ENCODE data around the gene CRYL1. TPM values are rescaled to one million over a fixed set of nuclear protein-coding genes. Genes with fewer than 3 reads are reported as not detected.

CRYL1 gene
- polyA plus RNA-seq, 1 of the 3 experiments (the other 2 are of a cell fraction) = 34.8 TPM

DNA sequence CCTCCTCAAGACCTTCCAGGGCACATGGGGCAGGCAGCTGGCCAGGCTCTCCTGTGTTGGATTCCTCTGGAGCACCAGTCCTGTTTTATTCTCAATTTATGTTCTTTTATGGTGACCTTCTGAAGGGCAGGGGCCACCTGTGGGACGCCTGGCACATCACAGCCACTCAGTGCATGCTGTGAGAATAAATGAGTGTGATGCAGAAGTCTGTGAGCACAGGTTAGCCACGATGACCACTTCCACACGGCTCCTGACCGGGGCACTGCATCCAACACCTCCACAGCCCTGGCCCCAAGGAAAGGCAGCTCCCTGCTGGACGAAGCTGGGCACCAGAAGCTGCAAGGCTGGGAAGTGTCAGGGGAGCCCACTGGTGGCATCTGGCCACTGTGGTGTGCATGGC lies 122.8 kb downstream of the CRYL1 start:
- CTCF ChIA-PET = no interaction called here
- 74% methylated on average over 5 of the region's 5 CpGs for WGBS (ENCODE audit: low lambda C conversion rate)
- POLR2A ChIA-PET = no interaction called here

DNA sequence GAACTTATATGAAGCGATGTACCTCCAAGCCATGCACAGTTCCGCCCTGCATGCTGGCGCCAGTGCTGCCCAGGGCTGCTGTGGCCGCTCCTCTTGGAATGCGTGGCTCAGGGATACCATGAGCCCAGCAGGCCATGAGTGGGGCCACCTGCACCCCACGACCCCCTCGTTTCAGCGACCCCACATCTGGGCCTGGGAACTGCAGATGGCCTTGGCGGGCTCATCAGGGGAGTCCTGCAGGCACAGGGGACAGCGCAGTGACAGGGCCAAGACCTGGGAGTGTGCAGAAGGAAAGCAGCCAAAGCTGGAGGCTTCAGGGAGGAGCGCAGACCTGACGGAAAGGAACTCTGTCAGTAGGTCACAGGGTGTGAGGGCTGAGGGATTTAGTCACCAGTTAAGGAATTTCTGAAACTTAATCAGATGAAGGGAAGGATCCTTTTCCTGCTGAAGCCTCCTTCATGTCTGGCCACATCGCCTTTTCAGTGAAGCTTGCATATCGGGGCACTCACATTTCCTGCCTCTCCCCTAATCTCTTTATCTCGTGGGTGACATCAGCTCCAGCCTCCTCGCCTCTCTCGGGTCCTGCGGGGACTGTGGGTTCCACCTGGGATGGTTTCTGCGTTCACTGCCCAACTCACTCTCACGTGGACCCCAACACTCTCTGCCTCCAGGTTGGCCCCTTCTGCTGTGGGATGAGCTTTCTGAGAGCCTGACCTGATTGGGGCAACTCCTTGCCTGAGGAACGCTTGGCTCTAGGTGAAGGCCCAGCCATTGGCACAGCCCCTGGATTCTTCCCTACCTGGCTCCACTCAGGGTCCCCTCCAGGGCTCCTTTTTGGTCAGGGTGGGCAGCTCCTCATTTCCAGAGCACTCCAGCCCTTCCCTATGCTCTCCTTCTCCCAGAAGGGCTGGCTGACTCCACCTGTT lies 123.5 kb downstream of the CRYL1 start:
- Histone ChIP-seq H3F3A (replicated peaks; ENCODE audit: insufficient read depth) (peaks cover 8% of the 10 kb centered on the region), H3K4me2 (peak overlapping the region; percentile 24; the same call in 1 of the 2 replicates), H3K9me3 (no peaks in the 10 kb centered on the region), H3K36me3 (replicated peaks in 1 of 2; ENCODE audit: control insufficient read depth in 1 of 2, insufficient read depth in 2 of 2, low read length in 1 of 2) (no peaks in the 10 kb centered on the region), H4K20me1 (ENCODE audit: insufficient read depth) (no peaks in the 10 kb centered on the region), H3K9me2 (no peaks in the 10 kb centered on the region), H3K4me1 (ENCODE audit: control insufficient read depth in 1 of 2, insufficient read depth in 2 of 2, low read depth in 1 of 2, low read length in 1 of 2) (peaks cover 0 to 9% of the 10 kb centered on the region in 2 experiments; a peak in 1 of 4 replicates), H3K79me2 (ENCODE audit: insufficient read depth) (no peaks in the 10 kb centered on the region), H3K27me3 (ENCODE audit: insufficient read depth) (no peaks in the 10 kb centered on the region), H3K4me3 (ENCODE audit: low read depth in 2 of 2, low read length in 1 of 2) (no peak overlapping the region), H2AFZ (ENCODE audit: low read depth) (no peak overlapping the region), H3K9ac (no peak overlapping the region), H3K27ac (ENCODE audit: low read depth in 2 of 2, low read length in 1 of 2) (no peak overlapping the region)
- TF ChIP-seq NRF1 (IDR thresholded peaks at IDR 0.05; ENCODE audit: low read depth, low read length) (no peak), PBX3 (IDR thresholded peaks at IDR 0.05) (peak; percentile 13; the same call in 1 of the 2 replicates)
- ChIA-PET CTCF (no interaction called here), POLR2A (no interaction called here)
- WGBS (ENCODE audit: low lambda C conversion rate) = 54% methylated on average over 21 of the region's 21 CpGs
- no peak for DNase-seq

More for the DNA sequence above, 122.8 kb downstream of the CRYL1 start:
- no peaks in the 10 kb centered on the region for H3K9me3 ChIP-seq
- no peak for TF ChIP-seq ZBTB33 (IDR thresholded peaks at IDR 0.05; ENCODE audit: borderline replicate concordance, low read depth)
- TF ChIP-seq MXI1 (IDR thresholded peaks at IDR 0.05; ENCODE audit: low read depth, low read length) = no peak
- TF ChIP-seq TAF1 (IDR thresholded peaks at IDR 0.05; ENCODE audit: borderline replicate concordance, low read depth, low read length) = no peak
- TF ChIP-seq, protein P1, sequence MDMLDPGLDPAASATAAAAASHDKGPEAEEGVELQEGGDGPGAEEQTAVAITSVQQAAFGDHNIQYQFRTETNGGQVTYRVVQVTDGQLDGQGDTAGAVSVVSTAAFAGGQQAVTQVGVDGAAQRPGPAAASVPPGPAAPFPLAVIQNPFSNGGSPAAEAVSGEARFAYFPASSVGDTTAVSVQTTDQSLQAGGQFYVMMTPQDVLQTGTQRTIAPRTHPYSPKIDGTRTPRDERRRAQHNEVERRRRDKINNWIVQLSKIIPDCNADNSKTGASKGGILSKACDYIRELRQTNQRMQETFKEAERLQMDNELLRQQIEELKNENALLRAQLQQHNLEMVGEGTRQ (IDR thresholded peaks at IDR 0.05; ENCODE audit: borderline replicate concordance, low read depth, low read length) = no peak
- TF ChIP-seq TCF12 (IDR thresholded peaks at IDR 0.05) = no peak
- no peak for TF ChIP-seq YY1 (IDR thresholded peaks at IDR 0.05; ENCODE audit: low read depth)
- TF ChIP-seq NFIC (IDR thresholded peaks at IDR 0.05; ENCODE audit: borderline replicate concordance) = no peak
- TF ChIP-seq RCOR1 (IDR thresholded peaks at IDR 0.05; ENCODE audit: low read length) = no peak
- no peak overlapping the region for H3K4me3 ChIP-seq (ENCODE audit: low read depth in 2 of 2, low read length in 1 of 2)
- no peaks in the 10 kb centered on the region for H4K20me1 ChIP-seq (ENCODE audit: insufficient read depth)
- no peaks in the 10 kb centered on the region for H3K27me3 ChIP-seq (ENCODE audit: insufficient read depth)
- H3K9ac ChIP-seq = no peak overlapping the region
- H3K4me2 ChIP-seq = no peak overlapping the region
- H2AFZ ChIP-seq (ENCODE audit: low read depth) = no peak overlapping the region
- H3K36me3 ChIP-seq (replicated peaks in 1 of 2; ENCODE audit: control insufficient read depth in 1 of 2, insufficient read depth in 2 of 2, low read length in 1 of 2) = no peaks in the 10 kb centered on the region
- peaks cover 0 to 9% of the 10 kb centered on the region in 2 experiments; a peak in 1 of 4 replicates for H3K4me1 ChIP-seq (ENCODE audit: control insufficient read depth in 1 of 2, insufficient read depth in 2 of 2, low read depth in 1 of 2, low read length in 1 of 2)
- no peaks in the 10 kb centered on the region for H3K9me2 ChIP-seq
- no peak overlapping the region for H3K27ac ChIP-seq (ENCODE audit: low read depth in 2 of 2, low read length in 1 of 2)
- no peaks in the 10 kb centered on the region for H3K79me2 ChIP-seq (ENCODE audit: insufficient read depth)
- H3F3A ChIP-seq (replicated peaks; ENCODE audit: insufficient read depth) = peaks cover 8% of the 10 kb centered on the region
- DNase-seq = no peak

Measured in SK-N-SH (cell line).